ENCODE measurements around the gene PBOV1.

DNA sequence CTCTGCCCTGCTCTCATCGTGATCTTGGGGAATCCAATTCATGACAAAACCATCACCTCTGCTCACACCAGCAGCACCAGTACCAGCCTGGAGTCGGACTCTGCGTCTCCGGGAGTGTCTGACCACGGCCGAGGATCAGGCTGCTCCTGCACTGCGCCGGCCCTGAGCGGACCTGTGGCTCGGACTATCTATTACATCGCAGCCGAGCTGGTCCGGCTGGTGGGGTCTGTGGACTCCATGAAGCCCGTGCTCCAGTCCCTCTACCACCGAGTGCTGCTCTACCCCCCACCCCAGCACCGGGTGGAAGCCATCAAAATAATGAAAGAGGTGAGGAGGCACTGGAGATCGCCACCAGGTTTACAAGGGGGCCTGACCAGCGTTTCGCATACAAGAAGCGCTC, 37.2 kb upstream of the PBOV1 start:
- TF ChIP-seq, protein P1, sequence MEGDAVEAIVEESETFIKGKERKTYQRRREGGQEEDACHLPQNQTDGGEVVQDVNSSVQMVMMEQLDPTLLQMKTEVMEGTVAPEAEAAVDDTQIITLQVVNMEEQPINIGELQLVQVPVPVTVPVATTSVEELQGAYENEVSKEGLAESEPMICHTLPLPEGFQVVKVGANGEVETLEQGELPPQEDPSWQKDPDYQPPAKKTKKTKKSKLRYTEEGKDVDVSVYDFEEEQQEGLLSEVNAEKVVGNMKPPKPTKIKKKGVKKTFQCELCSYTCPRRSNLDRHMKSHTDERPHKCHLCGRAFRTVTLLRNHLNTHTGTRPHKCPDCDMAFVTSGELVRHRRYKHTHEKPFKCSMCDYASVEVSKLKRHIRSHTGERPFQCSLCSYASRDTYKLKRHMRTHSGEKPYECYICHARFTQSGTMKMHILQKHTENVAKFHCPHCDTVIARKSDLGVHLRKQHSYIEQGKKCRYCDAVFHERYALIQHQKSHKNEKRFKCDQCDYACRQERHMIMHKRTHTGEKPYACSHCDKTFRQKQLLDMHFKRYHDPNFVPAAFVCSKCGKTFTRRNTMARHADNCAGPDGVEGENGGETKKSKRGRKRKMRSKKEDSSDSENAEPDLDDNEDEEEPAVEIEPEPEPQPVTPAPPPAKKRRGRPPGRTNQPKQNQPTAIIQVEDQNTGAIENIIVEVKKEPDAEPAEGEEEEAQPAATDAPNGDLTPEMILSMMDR (IDR thresholded peaks at IDR 0.05), result no peak
- no peak for TF ChIP-seq POLR2A (IDR thresholded peaks at IDR 0.05)

All from heart left ventricle (tissue), 13 donors.